Renal pelvis (tissue), 4 donors: ENCODE results near the gene TNRC6C. TPM values are rescaled to one million over a fixed set of nuclear protein-coding genes. Genes with fewer than 3 reads are reported as not detected.
"Not testable (repeated sequence)": the region's sequence is repeated elsewhere in the genome, so short reads cannot be mapped to it uniquely, and the experiment has no call there.

Source experiments
- DNase-seq: peaks from one replicate; pipeline ENCODE4 v3.0.0-alpha.2; 2013
- polyA plus RNA-seq, 3 donors: library from polyadenylated mRNA; unstranded; fragments of 120-200 nt; gene quantifications; one replicate each; pipeline ENCODE4 v1.2.1, GENCODE V29; 2013; ENCODE audit not compliant: insufficient read length in 3 of 3

TNRC6C gene
- polyA plus RNA-seq, 3 donors = 12.1 to 18.0 (median 16.1) TPM

- DNase-seq = no peak
These were observed 116.5 kb downstream of the TNRC6C start for GRCh38 chr17:78075011-78075410.

GRCh38 chr17:78075545-78075944, 117.0 kb downstream of the TNRC6C start:
- DNase-seq = no peak

- DNase-seq = no peak
These were observed 120.8 kb downstream of the TNRC6C start for GRCh38 chr17:78079253-78079652.

GRCh38 chr17:78081551-78081950, 123.0 kb downstream of the TNRC6C start:
- DNase-seq = no peak

- DNase-seq = not testable (repeated sequence)
These were observed 123.9 kb downstream of the TNRC6C start for GRCh38 chr17:78082355-78082872.

- DNase-seq = no peak
These were observed 124.5 kb downstream of the TNRC6C start for GRCh38 chr17:78082988-78083387.

- DNase-seq = no peak
These were observed 128.2 kb downstream of the TNRC6C start for GRCh38 chr17:78086740-78087139.

- DNase-seq = no peak
These were observed 130.0 kb downstream of the TNRC6C start for GRCh38 chr17:78088529-78088928.

GRCh38 chr17:78089576-78090281, 131.2 kb downstream of the TNRC6C start:
- DNase-seq = no peak

GRCh38 chr17:78092794-78093324, 134.4 kb downstream of the TNRC6C start:
- no peak for DNase-seq

GRCh38 chr17:78095035-78095434, 136.5 kb downstream of the TNRC6C start:
- no peak for DNase-seq

GRCh38 chr17:78096093-78096492, 137.6 kb downstream of the TNRC6C start:
- DNase-seq = no peak

GRCh38 chr17:78101112-78101511, 142.6 kb downstream of the TNRC6C start:
- DNase-seq = no peak

- DNase-seq = no peak
These were observed 143.0 kb downstream of the TNRC6C start for GRCh38 chr17:78101542-78101941.

- no peak for DNase-seq
These were observed 144.8 kb downstream of the TNRC6C start for GRCh38 chr17:78103311-78103710.

GRCh38 chr17:78104540-78104941, 146.0 kb downstream of the TNRC6C start:
- no peak for DNase-seq

GRCh38 chr17:78105101-78105500, 146.6 kb downstream of the TNRC6C start:
- DNase-seq = no peak

GRCh38 chr17:78105551-78105950, 147.0 kb downstream of the TNRC6C start:
- DNase-seq = no peak

GRCh38 chr17:78106211-78106610, 147.7 kb downstream of the TNRC6C start:
- DNase-seq = no peak

GRCh38 chr17:78107457-78107856, 149.0 kb downstream of the TNRC6C start:
- DNase-seq = no peak

- no peak for DNase-seq
These were observed 149.6 kb downstream of the TNRC6C start for GRCh38 chr17:78107976-78108725.

GRCh38 chr17:78108726-78109488, 150.4 kb downstream of the TNRC6C start:
- no peak for DNase-seq
